HG03565 (cell line): Measurements from ENCODE around the gene PTPN18.

ENCODE experiments used
- ATAC-seq: cut with Tn5 transposase; IDR thresholded peaks from one replicate; pipeline ENCODE4 v1.9.1; 2021; ENCODE audit warnings: mild to moderate bottlenecking, moderate library complexity; ENCODE audit not compliant: unreplicated experiment

The PTPN18 gene

GRCh38 chr2:130339885-130340745 is 15.7 kb upstream of the PTPN18 start:
- no peak for ATAC-seq

GRCh38 chr2:130341562-130342019 is 14.3 kb upstream of the PTPN18 start:
- no peak for ATAC-seq

GRCh38 chr2:130342020-130342532 is 13.8 kb upstream of the PTPN18 start:
- ATAC-seq: peak; percentile 67

GRCh38 chr2:130342533-130343275 is 13.2 kb upstream of the PTPN18 start, which contains the start of gene IMP4:
Gene IMP4, plus strand, starts transcription at chr2:130342897. Its CDS starts 36 bp downstream, at chr2:130342933.
- peak; percentile 86 for ATAC-seq

- ATAC-seq: no peak
Observed at GRCh38 chr2:130344578-130344977, 11.3 kb upstream of the PTPN18 start.

GRCh38 chr2:130345091-130345490 is 10.8 kb upstream of the PTPN18 start:
- ATAC-seq: no peak

GRCh38 chr2:130345611-130346010 is 10.2 kb upstream of the PTPN18 start:
- no peak for ATAC-seq

- ATAC-seq: no peak
Observed at GRCh38 chr2:130346041-130346740, 9.7 kb upstream of the PTPN18 start.

- no peak for ATAC-seq
Observed at GRCh38 chr2:130346741-130347066, 9.2 kb upstream of the PTPN18 start.

GRCh38 chr2:130347220-130347925 is 8.5 kb upstream of the PTPN18 start:
- no peak for ATAC-seq

- no peak for ATAC-seq
Observed at GRCh38 chr2:130349174-130349573, 6.7 kb upstream of the PTPN18 start.

- ATAC-seq: no peak
Observed at GRCh38 chr2:130351711-130352110, 4.1 kb upstream of the PTPN18 start.

GRCh38 chr2:130352237-130352636 is 3.6 kb upstream of the PTPN18 start:
- no peak for ATAC-seq

GRCh38 chr2:130353291-130354138 is 2.3 kb upstream of the PTPN18 start:
- no peak for ATAC-seq

GRCh38 chr2:130354139-130354428 is 1.8 kb upstream of the PTPN18 start:
- ATAC-seq: no peak

- ATAC-seq: no peak
Observed at GRCh38 chr2:130355172-130355577, 681 bp upstream of the PTPN18 start.

GRCh38 chr2:130357864-130358263 is 2.0 kb downstream of the PTPN18 start:
- ATAC-seq: no peak

GRCh38 chr2:130358420-130359350 is 2.8 kb downstream of the PTPN18 start:
- ATAC-seq: no peak

- ATAC-seq: no peak
Observed at GRCh38 chr2:130359466-130359865, 3.6 kb downstream of the PTPN18 start.
